ENCODE measurements around the gene SLC7A14. TPM values are rescaled to one million over a fixed set of nuclear protein-coding genes. Genes with fewer than 3 reads are reported as not detected.

Gene SLC7A14
- total and polyA plus RNA-seq, 2 donors (not counting 3 experiments of a cell fraction or from before 2014, with no cell fraction given): 0.07 to 0.57 TPM

DNA sequence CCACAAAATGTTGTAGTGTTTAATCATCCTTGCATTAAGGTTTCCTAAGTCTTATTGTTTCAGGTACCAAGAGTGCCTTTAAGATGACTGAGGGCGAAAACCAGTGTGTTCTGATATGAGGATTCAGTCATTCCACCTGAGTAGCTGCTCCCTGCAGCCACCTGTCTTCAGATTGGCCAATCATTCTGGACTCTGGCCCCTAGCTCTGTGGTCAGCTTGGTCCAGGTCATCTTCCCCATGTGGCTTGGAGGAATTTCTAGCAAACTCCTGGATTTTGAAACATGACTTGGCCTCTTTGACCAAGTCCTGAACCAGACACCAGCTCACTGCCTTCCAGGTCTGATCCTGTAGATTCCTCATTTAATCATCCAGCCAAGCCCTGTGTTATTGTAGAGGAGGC, 7.8 kb upstream of the SLC7A14 start:
- BruUV-seq (replicated peaks): no TSS peak
- FAIRE-seq (no peak), DNase-seq (ENCODE audit: low read depth, low spot score) (no peak)
- Histone ChIP-seq H3K4me3 (replicated peaks in 1 of 3; ENCODE audit: insufficient read depth in 1 of 3, low read depth in 1 of 3, low read length in 3 of 3) (no peak overlapping the region), H3K79me2 (ENCODE audit: control insufficient read depth, insufficient read depth, low read length) (no peaks in the 10 kb centered on the region), H4K20me1 (replicated peaks; ENCODE audit: control insufficient read depth, extremely low read depth, insufficient read depth, low read length) (no peaks in the 10 kb centered on the region), H3K9ac (replicated peaks; ENCODE audit: extremely low read depth, insufficient read depth, low read length) (no peak overlapping the region), H2AFZ (ENCODE audit: low read depth, low read length) (no peak overlapping the region), H3K9me3 (replicated peaks; ENCODE audit: control insufficient read depth, insufficient read depth, low read length) (no peaks in the 10 kb centered on the region), H3K36me3 (ENCODE audit: control insufficient read depth in 2 of 2, extremely low read depth in 1 of 2, insufficient read depth in 2 of 2, low read length in 2 of 2) (no peaks in the 10 kb centered on the region), H3K4me2 (ENCODE audit: insufficient read depth, low read length) (no peak overlapping the region), H3K9me1 (replicated peaks; ENCODE audit: control insufficient read depth, extremely low read depth, insufficient read depth, low read length) (no peaks in the 10 kb centered on the region), H3K27me3 (ENCODE audit: control insufficient read depth in 2 of 2, insufficient read depth in 2 of 2, low read length in 2 of 2) (peaks cover 0 to 2% of the 10 kb centered on the region in 2 experiments), H3K27ac (ENCODE audit: insufficient read depth, low read depth, low read length) (no peak overlapping the region), H3K4me1 (ENCODE audit: control insufficient read depth, extremely low read depth, insufficient read depth, low read length) (no peaks in the 10 kb centered on the region)
- CTCF ChIA-PET: interaction anchor here (0.7 to 1.3 kb wide), 2 partner anchors 16 to 113 kb away, joined by 3 read pairs; no protein-coding TSS in a partner anchor
- TF ChIP-seq POLR2AphosphoS5 (IDR thresholded peaks at IDR 0.05; ENCODE audit: insufficient read depth, low read depth, low read length) (no peak), POLR2A (IDR thresholded peaks at IDR 0.05; ENCODE audit: low read depth, low read length) (no peak), EZH2 (IDR thresholded peaks at IDR 0.05; ENCODE audit: borderline replicate concordance, low read depth, low read length, severe bottlenecking) (no peak), GATA2 (IDR thresholded peaks at IDR 0.05; ENCODE audit: insufficient read depth, insufficient read length, low read depth, low read length) (no peak), JUN (IDR thresholded peaks at IDR 0.05; ENCODE audit: borderline replicate concordance, insufficient read depth, insufficient read length, low read depth) (no peak), FOS (IDR thresholded peaks at IDR 0.05; ENCODE audit: borderline replicate concordance, insufficient read depth, low read length) (no peak), MYC (IDR thresholded peaks at IDR 0.05; ENCODE audit: low read depth, low read length) (no peak)
- TF ChIP-seq, protein P1, sequence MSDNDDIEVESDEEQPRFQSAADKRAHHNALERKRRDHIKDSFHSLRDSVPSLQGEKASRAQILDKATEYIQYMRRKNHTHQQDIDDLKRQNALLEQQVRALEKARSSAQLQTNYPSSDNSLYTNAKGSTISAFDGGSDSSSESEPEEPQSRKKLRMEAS (IDR thresholded peaks at IDR 0.05; ENCODE audit: insufficient read depth, insufficient read length): no peak
- TF ChIP-seq, protein P2, sequence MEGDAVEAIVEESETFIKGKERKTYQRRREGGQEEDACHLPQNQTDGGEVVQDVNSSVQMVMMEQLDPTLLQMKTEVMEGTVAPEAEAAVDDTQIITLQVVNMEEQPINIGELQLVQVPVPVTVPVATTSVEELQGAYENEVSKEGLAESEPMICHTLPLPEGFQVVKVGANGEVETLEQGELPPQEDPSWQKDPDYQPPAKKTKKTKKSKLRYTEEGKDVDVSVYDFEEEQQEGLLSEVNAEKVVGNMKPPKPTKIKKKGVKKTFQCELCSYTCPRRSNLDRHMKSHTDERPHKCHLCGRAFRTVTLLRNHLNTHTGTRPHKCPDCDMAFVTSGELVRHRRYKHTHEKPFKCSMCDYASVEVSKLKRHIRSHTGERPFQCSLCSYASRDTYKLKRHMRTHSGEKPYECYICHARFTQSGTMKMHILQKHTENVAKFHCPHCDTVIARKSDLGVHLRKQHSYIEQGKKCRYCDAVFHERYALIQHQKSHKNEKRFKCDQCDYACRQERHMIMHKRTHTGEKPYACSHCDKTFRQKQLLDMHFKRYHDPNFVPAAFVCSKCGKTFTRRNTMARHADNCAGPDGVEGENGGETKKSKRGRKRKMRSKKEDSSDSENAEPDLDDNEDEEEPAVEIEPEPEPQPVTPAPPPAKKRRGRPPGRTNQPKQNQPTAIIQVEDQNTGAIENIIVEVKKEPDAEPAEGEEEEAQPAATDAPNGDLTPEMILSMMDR (IDR thresholded peaks at IDR 0.05; ENCODE audit: extremely low read depth in 1 of 2, insufficient read depth in 1 of 2, low read depth in 1 of 2, low read length in 2 of 2): no peak
- intact Hi-C loops (cut with micrococcal nuclease) (no loop called here), dilution Hi-C loops (cut with MboI; ENCODE audit: extremely low pct_ligation_motif_present, low sequenced_read_pairs) (no loop called here)
- POLR2A ChIA-PET: no interaction called here
